ENCODE results near the gene RBMS3.
"Not testable (repeated sequence)": the region's sequence is repeated elsewhere in the genome, so short reads cannot be mapped to it uniquely, and the experiment has no call there.

RBMS3 gene

GRCh38 chr3:29280404-29281093, at the start of gene RBMS3:
Gene RBMS3, plus strand, starts transcription at chr3:29281071.
- DNase-seq (ENCODE audit: low read depth): no peak

- DNase-seq (ENCODE audit: low read depth): not testable (repeated sequence)
Observed at GRCh38 chr3:29233126-29233525, 47.7 kb upstream of the RBMS3 start.

DNA sequence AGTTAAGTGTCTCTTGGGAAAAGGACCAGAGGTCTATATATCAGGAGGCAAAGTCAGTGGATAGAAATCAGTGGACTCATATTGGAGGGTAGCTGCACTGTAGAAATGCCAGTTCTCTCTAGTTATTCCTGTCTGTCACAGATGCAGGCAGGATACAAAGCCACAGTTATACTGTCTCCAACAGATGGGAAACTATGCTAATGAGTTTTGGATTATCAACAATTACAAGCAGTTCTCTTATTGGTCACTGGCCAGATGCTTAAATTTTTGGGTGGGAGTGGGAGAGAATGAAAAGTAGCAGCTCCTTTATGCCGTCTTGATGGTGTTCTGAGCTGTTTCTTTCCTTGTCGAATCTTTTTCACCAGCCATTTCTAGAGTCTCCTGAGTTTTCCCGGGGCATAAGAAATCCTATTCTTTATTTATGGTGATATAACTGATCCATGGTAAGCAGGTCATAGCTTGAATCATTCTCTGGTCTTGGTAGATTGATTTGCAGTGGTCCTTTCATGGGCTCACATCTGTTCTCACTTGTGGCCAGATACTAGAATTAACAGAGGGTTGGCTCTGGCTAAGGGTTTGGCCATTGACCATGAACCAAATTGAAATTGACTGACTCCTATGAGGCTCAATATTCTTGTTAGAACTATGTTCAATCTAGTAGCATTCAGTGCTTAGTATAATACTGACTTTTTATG, 44.6 kb upstream of the RBMS3 start:
- no peak for DNase-seq (ENCODE audit: low read depth)

- no peak for DNase-seq (ENCODE audit: low read depth)
Observed at GRCh38 chr3:29239376-29239775, 41.5 kb upstream of the RBMS3 start.

DNA sequence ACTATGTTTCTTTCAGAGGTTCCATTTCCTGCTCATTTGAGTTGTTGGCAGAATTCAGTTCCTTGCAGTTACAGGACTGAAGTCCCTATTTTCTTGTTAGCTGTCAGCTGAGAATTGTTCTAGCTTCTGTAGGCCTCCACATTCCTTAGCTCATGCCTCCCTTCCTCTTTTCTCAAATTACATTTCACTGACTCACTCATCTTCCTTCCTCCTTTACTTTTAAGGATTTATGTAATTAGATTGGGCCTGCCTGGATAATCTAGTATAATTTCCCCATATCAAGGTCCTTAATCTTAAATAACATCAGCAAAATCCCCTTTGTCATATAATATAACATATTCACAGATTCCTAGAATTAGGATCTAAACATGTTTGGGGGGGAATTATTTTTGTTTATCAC, 40.6 kb upstream of the RBMS3 start:
- no peak for DNase-seq (ENCODE audit: low read depth)

- DNase-seq (ENCODE audit: low read depth): no peak
Observed at GRCh38 chr3:29240887-29241286, 40.0 kb upstream of the RBMS3 start.

GRCh38 chr3:29241855-29242254, 39.0 kb upstream of the RBMS3 start:
- DNase-seq (ENCODE audit: low read depth): no peak

DNA sequence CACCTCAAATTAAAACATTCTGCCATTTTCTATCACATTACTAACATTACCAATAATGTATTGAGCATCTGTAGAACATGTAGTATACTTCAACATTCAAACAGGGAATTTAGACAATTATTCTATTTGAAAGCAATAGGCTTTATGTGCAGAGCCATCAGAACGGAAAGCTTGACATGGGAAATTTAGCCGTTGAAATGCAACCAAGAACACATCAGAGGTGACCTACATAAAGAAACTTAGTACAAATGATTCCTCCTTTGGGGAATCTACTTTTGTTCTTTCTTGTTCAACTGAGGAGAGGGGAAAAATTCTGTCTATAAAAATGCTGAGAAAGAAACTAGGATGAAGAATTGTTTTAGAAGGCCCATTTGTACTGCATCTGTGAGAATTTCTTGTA, 38.6 kb upstream of the RBMS3 start:
- no peak for DNase-seq (ENCODE audit: low read depth)

- no peak for DNase-seq (ENCODE audit: low read depth)
Observed at GRCh38 chr3:29245441-29245840, 35.4 kb upstream of the RBMS3 start.

GRCh38 chr3:29247088-29247745, 33.7 kb upstream of the RBMS3 start:
- no peak for DNase-seq (ENCODE audit: low read depth)

GRCh38 chr3:29249829-29250345, 31.0 kb upstream of the RBMS3 start:
- no peak for DNase-seq (ENCODE audit: low read depth)

DNA sequence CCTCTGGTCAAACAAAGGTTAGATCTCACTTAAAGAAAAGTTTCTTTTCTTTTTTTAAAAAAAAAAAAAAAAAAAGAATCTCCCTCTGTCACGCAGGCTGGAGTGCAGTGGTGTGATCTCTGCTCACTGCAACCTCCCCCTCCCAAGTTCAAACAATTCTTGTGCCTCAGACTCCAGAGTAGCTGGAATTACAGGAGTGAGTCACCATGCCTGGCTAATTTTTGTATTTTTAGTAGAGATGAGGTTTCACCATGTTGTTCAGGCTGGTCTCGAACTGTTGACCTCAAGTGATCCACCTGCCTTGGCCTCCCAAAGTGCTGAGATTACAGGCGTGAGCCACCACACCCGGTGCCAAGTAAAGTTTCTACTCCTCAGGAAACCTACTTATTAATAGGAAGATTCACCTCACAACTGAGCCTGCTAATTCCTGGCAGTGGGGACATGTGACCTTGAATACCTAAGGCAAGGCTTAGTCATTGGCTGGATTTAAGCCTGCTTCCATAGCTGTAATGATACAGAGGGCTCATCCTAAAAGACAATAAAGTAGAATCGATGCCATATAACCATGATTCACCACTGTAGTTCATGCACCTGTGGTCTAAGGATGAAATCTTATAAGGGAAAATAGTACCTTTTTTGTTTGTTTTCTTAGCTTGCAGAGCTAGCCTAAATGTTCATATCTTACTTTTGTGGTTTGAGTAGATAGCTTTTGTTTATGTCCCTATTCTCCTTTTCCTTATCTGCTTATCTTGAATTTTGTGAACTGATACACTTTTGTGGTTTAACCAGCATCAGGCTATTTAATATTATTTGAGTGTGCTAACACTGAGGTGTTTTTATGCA, 24.8 kb upstream of the RBMS3 start:
- DNase-seq (ENCODE audit: low read depth): no peak

DNA sequence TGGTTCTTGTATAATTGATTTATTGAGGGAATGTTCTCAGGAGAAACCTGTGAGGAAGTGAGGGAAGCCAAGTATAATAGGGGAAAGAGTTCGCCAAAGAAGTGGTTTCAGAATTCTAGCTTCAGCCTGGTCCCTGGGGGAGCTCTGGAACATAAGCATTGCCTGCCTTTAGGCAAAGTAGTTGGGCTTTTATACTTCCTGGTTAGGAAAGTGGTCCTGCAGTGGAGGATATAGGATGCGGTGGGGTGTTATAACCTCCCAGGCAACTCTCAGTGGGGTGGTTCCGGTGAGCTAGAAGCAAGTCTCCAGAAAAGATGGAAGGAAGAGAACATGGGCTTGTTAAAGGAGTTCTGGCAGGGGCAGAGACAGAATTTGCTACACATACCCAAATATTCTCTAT, 22.7 kb upstream of the RBMS3 start:
- no peak for DNase-seq (ENCODE audit: low read depth)

GRCh38 chr3:29261119-29261518, 19.8 kb upstream of the RBMS3 start:
- DNase-seq (ENCODE audit: low read depth): no peak

DNA sequence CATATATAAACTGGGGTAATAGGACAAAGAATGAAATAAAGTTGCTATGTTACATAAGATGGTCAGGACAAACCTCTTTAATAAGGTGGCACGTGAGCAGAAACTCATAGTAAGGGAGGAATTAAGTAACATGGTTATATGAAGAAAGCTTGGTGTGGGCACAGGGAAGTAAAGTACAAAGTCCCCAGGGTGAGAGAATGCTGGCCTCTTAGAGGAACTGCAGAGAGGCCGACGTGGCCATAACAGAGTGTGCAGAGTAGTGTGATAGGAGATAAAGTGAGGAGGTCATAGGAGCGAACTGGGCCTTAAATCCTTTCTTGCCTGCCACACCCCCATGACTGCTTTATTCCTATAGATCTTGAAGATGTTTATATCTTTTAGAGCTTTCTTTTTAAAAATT, 17.4 kb upstream of the RBMS3 start:
- DNase-seq (ENCODE audit: low read depth): no peak

DNA sequence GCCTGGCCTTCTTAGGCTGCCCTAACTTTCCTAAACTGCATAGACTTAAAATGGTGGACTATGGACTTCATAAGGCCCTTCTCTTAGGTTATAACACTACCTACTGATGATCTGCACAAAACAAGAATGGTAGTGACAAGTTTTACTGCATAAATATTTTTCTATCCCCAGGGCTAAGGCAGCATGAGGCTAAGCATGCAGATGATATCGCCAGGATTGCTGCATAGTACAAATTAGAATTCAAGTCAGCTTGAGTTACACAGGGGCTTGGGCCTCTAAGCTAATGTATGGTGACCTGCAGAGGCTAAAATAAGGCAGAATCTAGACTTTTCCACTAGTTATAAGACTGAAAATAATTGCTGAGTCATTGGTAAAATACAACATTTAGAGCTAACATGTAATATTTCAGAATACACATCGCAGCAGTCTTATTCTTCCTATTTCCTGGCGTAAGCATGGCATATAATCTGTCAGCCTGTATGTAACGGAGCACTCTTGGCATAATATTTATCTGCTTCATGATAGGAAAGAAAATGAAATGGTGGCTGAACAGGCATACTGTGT, 15.3 kb upstream of the RBMS3 start:
- DNase-seq (ENCODE audit: low read depth): no peak

- DNase-seq (ENCODE audit: low read depth): no peak
Observed at GRCh38 chr3:29267226-29267625, 13.6 kb upstream of the RBMS3 start.

- no peak for DNase-seq (ENCODE audit: low read depth)
Observed at GRCh38 chr3:29268651-29269050, 12.2 kb upstream of the RBMS3 start.

GRCh38 chr3:29270752-29271151, 10.1 kb upstream of the RBMS3 start:
- no peak for DNase-seq (ENCODE audit: low read depth)

DNA sequence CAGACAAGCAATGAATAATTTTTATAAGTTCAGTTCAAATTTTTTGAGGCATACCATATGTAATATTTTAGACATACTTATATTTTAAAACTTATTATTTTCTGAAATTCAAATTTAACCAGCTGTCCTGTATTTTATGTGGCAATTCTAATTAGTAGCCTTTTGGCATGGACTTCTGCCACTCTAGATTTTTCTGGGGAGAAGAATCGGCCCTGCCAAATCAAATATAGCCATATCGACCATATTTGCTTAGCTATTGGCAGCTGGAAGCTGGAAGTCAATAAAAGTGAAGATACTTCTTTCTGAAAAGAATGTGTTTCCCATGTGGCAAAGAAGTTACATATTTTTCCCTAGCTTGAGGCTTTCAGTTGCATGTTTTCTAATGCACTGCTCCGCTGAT, 9.4 kb upstream of the RBMS3 start:
- DNase-seq (ENCODE audit: low read depth): no peak

GRCh38 chr3:29274667-29275066, 6.2 kb upstream of the RBMS3 start:
- DNase-seq (ENCODE audit: low read depth): no peak

- DNase-seq (ENCODE audit: low read depth): no peak
Observed at GRCh38 chr3:29275309-29275708, 5.6 kb upstream of the RBMS3 start.

Measured in stimulated activated CD4-positive, alpha-beta T cell treated with anti-CD3 and anti-CD28 coated beads, Interleukin-2, amount 100 ng/mL, for 4 hours (primary cell).